PC-9 (cell line): ENCODE results near the gene SFT2D3. TPM values are rescaled to one million over a fixed set of nuclear protein-coding genes. Genes with fewer than 3 reads are reported as not detected.

Experiments used
- BruUV-seq: library from RNA; stranded (reverse); fragments of 400-500 nt; replicated peaks from 2 replicates; lab custom pipeline; 2021; lab: Mats Ljungman, UMichigan
- CTCF ChIA-PET: fragments of 300-600 bp; sonication (Branson Sonifier 250); formaldehyde crosslinking; loops from one replicate; lab custom pipeline; 2022; ENCODE audit warnings: antibody characterized with exemption; lab: Charles Lee
- POLR2A ChIA-PET: fragments of 300-600 bp; sonication (Branson Sonifier 250); formaldehyde crosslinking; loops from one replicate; lab custom pipeline; 2022; ENCODE audit warnings: antibody characterized with exemption; ENCODE audit not compliant: unreplicated experiment; lab: Charles Lee
- DNase-seq, 2 experiments: peaks; one replicate each; pipeline versions ENCODE4 v3.0.0 to v3.0.0-alpha.2; 2015 to 2022; ENCODE audit warnings: mixed read lengths in 1 of 2
- H2AFZ ChIP-seq: fragments of 200-600 bp; sonication (generic); 2 replicates; pipeline ENCODE4 v1.8.1; 2017; ENCODE audit warnings: antibody characterized with exemption
- H3F3A ChIP-seq: fragments of 200-600 bp; sonication (generic); 2 replicates; pipeline ENCODE4 v1.8.1; 2017; ENCODE audit warnings: antibody characterized with exemption, mild to moderate bottlenecking, low read depth; ENCODE audit not compliant: insufficient read depth
- H3K27ac ChIP-seq: fragments of 200-600 bp; sonication (generic); 2 replicates; pipeline ENCODE4 v1.6.1; 2016; ENCODE audit warnings: mixed run types
- H3K27me3 ChIP-seq: fragments of 200-600 bp; sonication (generic); 2 replicates; pipeline ENCODE4 v1.6.1; 2016; ENCODE audit warnings: low read depth, mixed run types; ENCODE audit not compliant: insufficient read depth
- H3K36me3 ChIP-seq: fragments of 200-600 bp; sonication (generic); 2 replicates; pipeline ENCODE4 v1.6.1; 2016; ENCODE audit warnings: low read depth, mixed run types
- H3K4me1 ChIP-seq: fragments of 200-600 bp; sonication (generic); replicated peaks from 2 replicates; pipeline ENCODE4 v1.6.1; 2016; ENCODE audit warnings: mixed run types; ENCODE audit not compliant: insufficient read depth
- H3K4me2 ChIP-seq: fragments of 200-600 bp; sonication (generic); 2 replicates; pipeline ENCODE4 v1.6.1; 2017; ENCODE audit warnings: mixed run types
- H3K4me3 ChIP-seq: fragments of 200-600 bp; sonication (generic); 2 replicates; pipeline ENCODE4 v1.6.1; 2016; ENCODE audit warnings: mixed run types
- H3K79me2 ChIP-seq: fragments of 200-600 bp; sonication (generic); 2 replicates; pipeline ENCODE4 v1.6.1; 2017; ENCODE audit warnings: low read depth, mixed run types
- H3K9me2 ChIP-seq: fragments of 200-600 bp; sonication (generic); 2 replicates; pipeline ENCODE4 v1.8.1; 2017; ENCODE audit warnings: mild to moderate bottlenecking; ENCODE audit not compliant: insufficient read depth
- H3K9me3 ChIP-seq: fragments of 200-600 bp; sonication (generic); 2 replicates; pipeline ENCODE4 v1.8.1; 2016; ENCODE audit warnings: low read depth; ENCODE audit not compliant: insufficient read depth
- H4K20me1 ChIP-seq: fragments of 200-600 bp; sonication (generic); 2 replicates; pipeline ENCODE4 v1.8.1; 2017; ENCODE audit not compliant: insufficient read depth
- EZH2 ChIP-seq: fragments of 200-600 bp; sonication (generic); IDR thresholded peaks from 2 replicates; pipeline ENCODE4 v1.8.0; 2017; ENCODE audit warnings: antibody characterized with exemption, low read depth
- intact Hi-C: fragments of 100-400 bp; cut with micrococcal nuclease; formaldehyde crosslinking; loops from one replicate; pipeline ENCODE4 v1.10.0; 2022; ENCODE audit not compliant: unreplicated experiment
- total RNA-seq: library from RNA; stranded (reverse); gene quantifications from 2 replicates; pipeline ENCODE4 v1.2.3, GENCODE V29; 2021
- TF ChIP-seq, protein P1 (sequence below): fragments of 200-600 bp; sonication (generic); conservative IDR thresholded peaks from 2 replicates; pipeline ENCODE4 v1.6.1; 2017; ENCODE audit warnings: mixed run types, antibody characterized with exemption, mild to moderate bottlenecking, moderate library complexity

The SFT2D3 gene
- total RNA-seq, 1 experiment from 2014 or later: 7.3 TPM

DNA sequence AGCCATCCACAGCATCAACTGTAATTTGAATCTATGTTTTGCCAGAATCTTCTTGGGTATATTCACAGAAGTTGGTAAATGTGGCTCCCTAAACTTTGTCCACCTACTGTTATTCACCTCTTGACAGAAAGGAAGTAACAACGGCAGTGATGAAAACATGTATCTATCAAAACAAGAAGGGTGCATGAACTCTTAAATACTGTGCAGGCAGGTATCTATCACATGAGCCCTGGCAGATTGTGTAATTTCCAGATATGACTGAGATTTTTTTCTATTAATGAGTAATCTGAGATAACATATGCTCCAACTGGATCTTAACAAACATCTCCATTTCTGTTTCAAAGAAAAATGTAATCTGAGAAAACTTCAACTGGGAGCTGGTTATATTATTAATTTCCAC, 36.6 kb downstream of the SFT2D3 start:
- TF ChIP-seq, protein P1, sequence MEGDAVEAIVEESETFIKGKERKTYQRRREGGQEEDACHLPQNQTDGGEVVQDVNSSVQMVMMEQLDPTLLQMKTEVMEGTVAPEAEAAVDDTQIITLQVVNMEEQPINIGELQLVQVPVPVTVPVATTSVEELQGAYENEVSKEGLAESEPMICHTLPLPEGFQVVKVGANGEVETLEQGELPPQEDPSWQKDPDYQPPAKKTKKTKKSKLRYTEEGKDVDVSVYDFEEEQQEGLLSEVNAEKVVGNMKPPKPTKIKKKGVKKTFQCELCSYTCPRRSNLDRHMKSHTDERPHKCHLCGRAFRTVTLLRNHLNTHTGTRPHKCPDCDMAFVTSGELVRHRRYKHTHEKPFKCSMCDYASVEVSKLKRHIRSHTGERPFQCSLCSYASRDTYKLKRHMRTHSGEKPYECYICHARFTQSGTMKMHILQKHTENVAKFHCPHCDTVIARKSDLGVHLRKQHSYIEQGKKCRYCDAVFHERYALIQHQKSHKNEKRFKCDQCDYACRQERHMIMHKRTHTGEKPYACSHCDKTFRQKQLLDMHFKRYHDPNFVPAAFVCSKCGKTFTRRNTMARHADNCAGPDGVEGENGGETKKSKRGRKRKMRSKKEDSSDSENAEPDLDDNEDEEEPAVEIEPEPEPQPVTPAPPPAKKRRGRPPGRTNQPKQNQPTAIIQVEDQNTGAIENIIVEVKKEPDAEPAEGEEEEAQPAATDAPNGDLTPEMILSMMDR: no peak
- TF ChIP-seq EZH2: no peak
- no peak overlapping the region for H2AFZ ChIP-seq
- no peaks in the 10 kb centered on the region for H4K20me1 ChIP-seq
- CTCF ChIA-PET: no interaction called here
- H3K9me2 ChIP-seq: no peaks in the 10 kb centered on the region
- H3K79me2 ChIP-seq: no peaks in the 10 kb centered on the region
- H3F3A ChIP-seq: peaks cover 13% of the 10 kb centered on the region
- H3K4me2 ChIP-seq: no peak overlapping the region
- intact Hi-C loops: no loop called here
- DNase-seq: no peak
- no peaks in the 10 kb centered on the region for H3K4me1 ChIP-seq
- no peaks in the 10 kb centered on the region for H3K36me3 ChIP-seq
- H3K4me3 ChIP-seq: no peak overlapping the region
- H3K27ac ChIP-seq: no peak overlapping the region
- no peaks in the 10 kb centered on the region for H3K9me3 ChIP-seq
- no TSS peak for BruUV-seq
- H3K27me3 ChIP-seq: no peaks in the 10 kb centered on the region
- POLR2A ChIA-PET: no interaction called here

DNA sequence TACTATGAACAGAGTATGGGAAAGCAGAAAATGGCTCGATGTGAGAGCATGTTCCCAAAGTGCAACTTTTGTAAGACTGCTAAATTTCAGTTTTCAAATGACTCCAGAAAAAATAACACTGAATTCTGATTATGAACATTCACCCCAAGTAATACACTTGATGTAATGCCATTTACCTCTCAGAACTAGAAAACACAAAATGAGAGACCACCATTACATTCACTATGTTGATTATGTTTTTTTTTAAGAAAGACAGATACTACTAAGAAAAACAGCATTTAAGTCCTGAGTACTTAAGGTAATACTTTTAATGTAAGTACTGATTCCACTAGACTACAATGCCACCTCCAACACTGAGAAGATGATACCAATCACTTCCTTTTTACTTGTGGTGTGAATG, 38.5 kb downstream of the SFT2D3 start:
- Histone ChIP-seq H3K4me2 (no peak overlapping the region), H3K79me2 (no peaks in the 10 kb centered on the region), H3F3A (peaks cover 9% of the 10 kb centered on the region), H3K36me3 (peaks cover 8% of the 10 kb centered on the region; the same call in 1 of the 2 replicates), H3K9me2 (no peaks in the 10 kb centered on the region), H3K4me1 (no peaks in the 10 kb centered on the region), H3K9me3 (no peaks in the 10 kb centered on the region), H3K4me3 (no peak overlapping the region), H2AFZ (no peak overlapping the region), H4K20me1 (no peaks in the 10 kb centered on the region), H3K27me3 (no peaks in the 10 kb centered on the region), H3K27ac (no peak overlapping the region)
- POLR2A ChIA-PET: no interaction called here
- CTCF ChIA-PET: no interaction called here
- TF ChIP-seq, protein P1: no peak
- TF ChIP-seq EZH2: no peak
- no TSS peak for BruUV-seq
- intact Hi-C loops: no loop called here
- DNase-seq: no peak

DNA sequence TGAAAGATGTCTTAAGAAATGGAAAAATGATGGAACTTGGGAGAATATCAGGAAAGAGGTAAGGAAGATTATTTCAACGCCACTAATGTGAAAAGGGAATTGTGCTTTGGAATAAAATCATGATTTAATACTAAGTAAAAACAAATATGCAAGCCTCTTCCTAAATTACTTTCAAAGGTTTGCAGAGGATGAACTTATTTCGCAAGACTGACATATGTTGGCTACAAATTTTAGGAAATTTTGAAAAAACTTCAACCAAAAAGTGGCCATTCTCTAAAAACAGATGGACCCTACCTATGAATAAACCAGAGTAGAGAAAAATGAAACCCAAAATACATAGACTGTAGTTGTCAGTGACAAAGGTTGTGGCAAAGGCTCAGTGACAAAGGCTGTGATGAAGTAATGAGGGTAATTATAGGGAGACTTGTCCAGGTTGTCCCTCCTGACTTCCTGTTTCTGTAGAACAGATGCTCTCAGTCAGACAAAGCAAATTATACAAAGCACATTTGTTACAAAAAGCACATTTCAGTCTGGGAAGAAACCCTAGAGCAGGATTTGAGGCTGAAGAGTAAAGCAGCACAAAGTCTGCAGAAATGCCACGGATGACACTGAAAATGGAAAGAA, 39.5 kb downstream of the SFT2D3 start:
- ChIA-PET CTCF (no interaction called here), POLR2A (no interaction called here)
- no peaks in the 10 kb centered on the region for H3K79me2 ChIP-seq
- intact Hi-C loops: no loop called here
- H3K9me2 ChIP-seq: no peaks in the 10 kb centered on the region
- H3K36me3 ChIP-seq: peaks cover 17% of the 10 kb centered on the region; the same call in 1 of the 2 replicates
- no peak overlapping the region for H3K27ac ChIP-seq
- no peaks in the 10 kb centered on the region for H3K27me3 ChIP-seq
- H3K4me2 ChIP-seq: no peak overlapping the region
- BruUV-seq: no TSS peak
- no peak overlapping the region for H3K4me3 ChIP-seq
- H2AFZ ChIP-seq: no peak overlapping the region
- DNase-seq: no peak
- TF ChIP-seq, protein P1: no peak
- no peak for TF ChIP-seq EZH2
- H4K20me1 ChIP-seq: no peaks in the 10 kb centered on the region
- no peaks in the 10 kb centered on the region for H3K4me1 ChIP-seq
- peaks cover 6% of the 10 kb centered on the region; the same call in 1 of the 2 replicates for H3F3A ChIP-seq
- no peaks in the 10 kb centered on the region for H3K9me3 ChIP-seq
